Measurements from ENCODE around the gene PCCA.

PCCA gene

DNA sequence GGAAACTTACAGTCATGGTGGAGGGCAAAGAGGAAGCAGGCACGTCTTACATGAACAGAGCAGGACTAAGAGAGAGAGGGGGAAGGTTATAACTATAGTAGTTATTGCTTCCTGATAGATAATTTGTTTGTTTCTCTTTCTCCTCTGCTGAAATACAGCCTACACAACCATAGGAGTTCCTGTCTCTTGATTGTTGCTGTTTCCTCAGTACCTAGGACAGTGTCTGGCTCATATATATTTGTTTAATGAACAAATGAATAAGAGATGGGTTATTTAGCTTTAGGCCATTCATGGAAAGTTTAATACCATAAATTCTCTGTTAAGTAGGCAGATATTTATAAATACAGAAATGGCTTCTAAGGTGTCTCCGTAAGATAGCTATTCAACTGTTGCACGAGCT lies 95.2 kb downstream of the PCCA start:
- ATAC-seq (peak; percentile 31), DNase-seq (no peak)
- Mint-ChIP-seq H3K4me1 (peaks cover 31% of the 10 kb centered on the region), H3K27me3 (no peaks in the 10 kb centered on the region), H3K27ac (peak overlapping the region in 1 of 2 donors; percentile 84), H3K9me3 (no peaks in the 10 kb centered on the region), H3K4me3 (no peak overlapping the region)

- H3K27me3 Mint-ChIP-seq = no peaks in the 10 kb centered on the region
- no peak overlapping the region for H3K4me3 Mint-ChIP-seq
- peaks cover 11% of the 10 kb centered on the region for H3K4me1 Mint-ChIP-seq
- H3K27ac Mint-ChIP-seq = no peak overlapping the region
- DNase-seq (no peak), ATAC-seq (no peak)
- no peaks in the 10 kb centered on the region for H3K9me3 Mint-ChIP-seq
Measured at GRCh38 chr13:100195568-100195967, 106.7 kb downstream of the PCCA start.

GRCh38 chr13:100196375-100196774 lies 107.5 kb downstream of the PCCA start:
- ATAC-seq = peak; percentile 71
- Mint-ChIP-seq H3K27ac (no peak overlapping the region), H3K27me3 (no peaks in the 10 kb centered on the region), H3K9me3 (no peaks in the 10 kb centered on the region), H3K4me3 (no peak overlapping the region), H3K4me1 (peaks cover 11% of the 10 kb centered on the region)
- DNase-seq = no peak

- no peak for ATAC-seq
- Mint-ChIP-seq H3K4me1 (peaks cover 11% of the 10 kb centered on the region), H3K27me3 (no peaks in the 10 kb centered on the region), H3K9me3 (no peaks in the 10 kb centered on the region), H3K27ac (no peak overlapping the region), H3K4me3 (no peak overlapping the region)
- DNase-seq = no peak
Measured at GRCh38 chr13:100197116-100197515, 108.2 kb downstream of the PCCA start.

DNA sequence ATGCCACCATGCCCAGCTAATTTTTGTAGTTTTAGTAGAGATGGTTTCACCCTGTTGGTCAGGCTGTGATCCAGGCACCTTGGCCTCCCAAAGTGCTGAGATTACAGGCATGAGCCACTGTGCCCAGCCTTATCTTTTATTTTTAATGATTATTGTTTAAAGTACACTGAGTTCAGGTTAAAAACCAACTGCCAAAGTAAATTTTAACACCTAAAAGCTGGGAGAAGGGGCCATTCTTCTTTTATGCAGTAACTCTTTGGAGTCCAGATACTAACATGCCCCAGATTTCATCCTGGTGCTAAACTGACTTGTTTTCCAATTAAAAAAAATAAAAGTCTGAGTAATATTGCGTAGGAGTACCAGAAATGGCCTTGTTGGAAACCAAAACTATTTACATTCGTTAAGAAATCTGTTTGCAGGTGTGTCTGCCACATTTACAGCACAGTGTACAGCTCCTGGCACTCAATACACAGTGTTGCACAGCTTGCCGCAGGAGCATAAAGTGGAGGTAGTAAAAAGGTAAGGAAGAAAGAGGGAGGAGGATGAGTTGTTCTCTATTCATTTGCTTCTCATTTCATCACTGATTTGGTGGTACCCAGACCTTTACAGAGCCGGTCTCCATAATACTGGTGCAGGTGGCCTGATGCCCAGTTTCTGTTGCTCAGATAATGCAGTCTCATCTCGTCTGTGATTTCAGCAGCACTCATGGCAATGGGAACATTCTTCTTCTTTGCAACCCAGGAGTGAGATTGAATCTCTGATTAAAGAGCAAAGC lies 108.9 kb downstream of the PCCA start:
- DNase-seq (no peak), ATAC-seq (no peak)
- peaks cover 11% of the 10 kb centered on the region for H3K4me1 Mint-ChIP-seq
- no peaks in the 10 kb centered on the region for H3K27me3 Mint-ChIP-seq
- H3K9me3 Mint-ChIP-seq = peaks cover 0 to 4% of the 10 kb centered on the region in 2 donors
- no peak overlapping the region for H3K27ac Mint-ChIP-seq
- no peak overlapping the region for H3K4me3 Mint-ChIP-seq

GRCh38 chr13:100203696-100204367 lies 114.9 kb downstream of the PCCA start:
- DNase-seq (peak in 1 of 2 donors; percentile 22), ATAC-seq (peak; percentile 99)
- peaks cover 0 to 4% of the 10 kb centered on the region in 2 donors for H3K9me3 Mint-ChIP-seq
- no peaks in the 10 kb centered on the region for H3K27me3 Mint-ChIP-seq
- H3K4me3 Mint-ChIP-seq = peak overlapping the region; percentile 76 to 79
- peak overlapping the region; percentile 72 to 77 for H3K27ac Mint-ChIP-seq
- peaks cover 28% of the 10 kb centered on the region for H3K4me1 Mint-ChIP-seq

GRCh38 chr13:100208002-100208401 lies 119.1 kb downstream of the PCCA start:
- Mint-ChIP-seq H3K9me3 (no peaks in the 10 kb centered on the region), H3K4me3 (no peak overlapping the region), H3K27me3 (no peaks in the 10 kb centered on the region), H3K27ac (no peak overlapping the region), H3K4me1 (peaks cover 41% of the 10 kb centered on the region)
- DNase-seq = no peak
- no peak for ATAC-seq

GRCh38 chr13:100208626-100209025 lies 119.7 kb downstream of the PCCA start:
- ATAC-seq (no peak), DNase-seq (no peak)
- no peak overlapping the region for H3K27ac Mint-ChIP-seq
- no peaks in the 10 kb centered on the region for H3K27me3 Mint-ChIP-seq
- no peak overlapping the region for H3K4me3 Mint-ChIP-seq
- H3K9me3 Mint-ChIP-seq = no peaks in the 10 kb centered on the region
- H3K4me1 Mint-ChIP-seq = peaks cover 36% of the 10 kb centered on the region

- Mint-ChIP-seq H3K4me3 (no peak overlapping the region), H3K4me1 (peaks cover 21% of the 10 kb centered on the region), H3K27ac (no peak overlapping the region), H3K9me3 (no peaks in the 10 kb centered on the region), H3K27me3 (no peaks in the 10 kb centered on the region)
- DNase-seq = no peak
- ATAC-seq = peak; percentile 61
Measured at GRCh38 chr13:100209857-100210825, 121.2 kb downstream of the PCCA start.

DNA sequence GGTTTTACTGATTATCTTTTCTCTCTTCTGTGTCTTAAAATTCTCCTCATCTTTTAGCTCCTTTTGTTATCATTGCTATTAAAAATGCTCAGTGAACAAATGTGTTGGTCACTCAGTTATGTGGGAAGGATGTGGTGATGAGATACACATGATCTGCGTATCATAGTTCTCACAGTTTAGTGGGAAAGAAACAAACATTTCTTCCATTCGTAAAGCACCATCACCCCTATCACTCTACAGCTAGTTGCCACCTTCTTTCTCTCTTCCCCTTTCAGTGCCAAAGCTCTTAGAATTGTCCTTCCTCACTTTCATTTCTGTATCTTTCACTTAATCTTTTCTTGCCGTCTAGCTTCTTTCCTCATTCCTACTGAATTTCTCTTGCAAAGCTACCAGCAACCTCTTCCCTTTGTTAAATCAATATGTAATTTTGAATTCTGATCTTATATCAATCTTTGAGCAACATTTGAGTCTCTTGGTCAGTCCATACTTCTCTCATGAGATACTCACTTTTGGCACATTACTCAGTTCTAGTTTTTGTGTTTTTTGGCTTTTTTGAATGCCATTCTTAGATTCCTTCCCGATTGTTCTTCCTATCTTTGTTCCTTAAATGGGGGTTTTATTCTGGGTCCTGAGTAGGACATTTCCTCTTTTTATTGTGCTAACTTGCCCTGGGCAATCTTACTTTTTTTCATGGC lies 122.3 kb downstream of the PCCA start:
- H3K27ac Mint-ChIP-seq = peak overlapping the region in 1 of 2 donors; percentile 0
- DNase-seq (no peak), ATAC-seq (no peak)
- H3K9me3 Mint-ChIP-seq = no peaks in the 10 kb centered on the region
- no peaks in the 10 kb centered on the region for H3K27me3 Mint-ChIP-seq
- H3K4me3 Mint-ChIP-seq = no peak overlapping the region
- peaks cover 14% of the 10 kb centered on the region for H3K4me1 Mint-ChIP-seq

- no peaks in the 10 kb centered on the region for H3K9me3 Mint-ChIP-seq
- no peaks in the 10 kb centered on the region for H3K27me3 Mint-ChIP-seq
- ATAC-seq (no peak), DNase-seq (no peak)
- H3K27ac Mint-ChIP-seq = no peak overlapping the region
- peaks cover 14% of the 10 kb centered on the region for H3K4me1 Mint-ChIP-seq
- H3K4me3 Mint-ChIP-seq = no peak overlapping the region
Measured at GRCh38 chr13:100212904-100213553, 124.1 kb downstream of the PCCA start.

GRCh38 chr13:100213576-100213975 lies 124.7 kb downstream of the PCCA start:
- Mint-ChIP-seq H3K4me1 (peaks cover 14% of the 10 kb centered on the region), H3K9me3 (no peaks in the 10 kb centered on the region), H3K4me3 (no peak overlapping the region), H3K27ac (no peak overlapping the region), H3K27me3 (no peaks in the 10 kb centered on the region)
- DNase-seq (no peak), ATAC-seq (no peak)

DNA sequence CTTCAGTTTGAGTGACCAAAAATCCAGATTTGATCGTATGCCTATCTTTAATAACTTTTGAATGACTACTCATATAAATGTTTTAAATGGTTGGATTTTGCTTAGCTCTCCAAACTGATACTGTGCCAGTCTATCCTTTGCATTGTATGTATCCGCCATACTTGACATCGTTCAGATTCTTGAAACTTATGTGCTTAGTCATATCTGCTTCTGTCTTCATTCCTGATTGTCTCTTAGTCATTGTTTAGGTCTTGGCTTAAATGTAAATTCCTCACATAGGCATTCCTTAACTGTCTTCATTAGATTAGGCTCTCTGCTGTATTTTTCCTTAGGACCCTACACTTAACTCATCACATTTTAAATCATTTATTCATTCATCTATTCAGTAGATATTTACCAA lies 126.0 kb downstream of the PCCA start:
- Mint-ChIP-seq H3K27ac (no peak overlapping the region), H3K4me3 (no peak overlapping the region), H3K9me3 (no peaks in the 10 kb centered on the region), H3K27me3 (no peaks in the 10 kb centered on the region), H3K4me1 (peaks cover 12% of the 10 kb centered on the region)
- DNase-seq = no peak
- no peak for ATAC-seq

DNA sequence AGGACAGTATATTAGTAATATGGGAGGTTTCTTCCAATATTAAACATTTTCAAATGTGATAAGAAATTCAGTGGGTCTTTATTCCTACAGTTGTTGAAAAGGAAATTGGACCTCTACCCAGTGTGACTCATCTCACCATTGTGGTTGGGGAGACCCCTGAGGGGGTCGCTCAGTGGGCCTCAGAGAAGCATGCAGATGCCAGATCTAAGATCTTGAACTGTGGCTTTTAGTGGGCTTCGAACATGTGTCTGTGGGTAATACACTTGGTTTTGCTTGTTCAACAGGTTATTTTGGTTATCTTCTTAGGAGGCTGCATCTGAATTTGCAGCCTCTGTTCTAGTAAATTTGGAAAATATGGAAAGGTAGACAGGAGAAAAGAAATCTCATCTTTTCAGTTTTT lies 132.3 kb downstream of the PCCA start:
- H3K4me3 Mint-ChIP-seq = no peak overlapping the region
- DNase-seq (no peak), ATAC-seq (no peak)
- H3K27me3 Mint-ChIP-seq = no peaks in the 10 kb centered on the region
- no peaks in the 10 kb centered on the region for H3K9me3 Mint-ChIP-seq
- H3K4me1 Mint-ChIP-seq = no peaks in the 10 kb centered on the region
- H3K27ac Mint-ChIP-seq = no peak overlapping the region
